HCT116 (cell line): ENCODE results near the gene GSG1L. TPM values are rescaled to one million over a fixed set of nuclear protein-coding genes. Genes with fewer than 3 reads are reported as not detected.
"Not testable (repeated sequence)": the region's sequence is repeated elsewhere in the genome, so short reads cannot be mapped to it uniquely, and the experiment has no call there.

Experiments used
- ATAC-seq: fragments of 200-7000 bp; cut with Tn5 transposase; 2 replicates; pipeline ENCODE4 v1.9.1; 2020; ENCODE audit warnings: mild to moderate bottlenecking, moderate library complexity
- BruUV-seq: library from RNA; stranded (reverse); fragments of 400-500 nt; replicated peaks from 2 replicates; lab custom pipeline; 2021; lab: Mats Ljungman, UMichigan
- CTCF ChIA-PET: fragments of 300-600 bp; sonication (Branson Sonifier 250); formaldehyde crosslinking; loops from one replicate; lab custom pipeline; 2021; ENCODE audit warnings: antibody characterized with exemption; lab: Charles Lee
- POLR2A ChIA-PET: fragments of 300-600, 350-600 bp; sonication (Branson Sonifier 250); formaldehyde crosslinking; loops from one replicate; lab custom pipeline; 2021; ENCODE audit warnings: antibody characterized with exemption; lab: Charles Lee
- RAD21 ChIA-PET, 2 experiments: fragments of 300-600 bp; sonication (Branson Sonifier 250); formaldehyde crosslinking; loops; one replicate each; lab custom pipeline; 2023; ENCODE audit warnings: low total read pairs in 2 of 2; ENCODE audit not compliant: uncharacterized antibody in 2 of 2, unreplicated experiment in 2 of 2, low non-redundant PET in 1 of 2; lab: Charles Lee
- DNase-seq: peaks from one replicate; pipeline ENCODE4 v3.0.0-alpha.2; 2010; ENCODE audit warnings: low read depth, low spot score
- H2AFZ ChIP-seq: fragments of 200-600 bp; shearing (Covaris generic), sonication (generic); 2 replicates; pipeline ENCODE4 v1.6.1; 2017; ENCODE audit warnings: low read depth, mixed run types, mixed read lengths, antibody characterized with exemption, low read length; ENCODE audit not compliant: poor library complexity, severe bottlenecking
- H3K27ac ChIP-seq: 2 replicates; pipeline ENCODE4 v1.5.1; 2012; ENCODE audit warnings: low read depth, low read length
- H3K27me3 ChIP-seq: fragments of 200-600 bp; sonication (generic); 2 replicates; pipeline ENCODE4 v1.6.1; 2016; ENCODE audit warnings: mixed run types, low read length, mixed read lengths; ENCODE audit not compliant: insufficient read depth
- H3K36me3 ChIP-seq, 2 experiments: fragments of 200-500 bp in 1 of 2; fragments of 200-600 bp in 1 of 2; sonication (Bioruptor generic) in 1 of 2; sonication (generic) in 1 of 2; 2 replicates each; pipeline versions ENCODE4 v1.5.1 to v1.6.1; 2014 to 2016; ENCODE audit warnings: low read length in 2 of 2, inconsistent platforms in 1 of 2, mixed read lengths in 1 of 2, mixed run types in 1 of 2; ENCODE audit not compliant: insufficient read depth in 2 of 2, control insufficient read depth in 1 of 2
- H3K4me1 ChIP-seq, 2 experiments: fragments of 200-600 bp in 1 of 2; sonication (generic) in 1 of 2; 2 replicates each; pipeline versions ENCODE4 v1.5.1 to v1.6.1; 2012 to 2017; ENCODE audit warnings: low read length in 2 of 2, inconsistent platforms in 1 of 2, mild to moderate bottlenecking in 1 of 2, mixed read lengths in 1 of 2, mixed run types in 1 of 2, moderate library complexity in 1 of 2; ENCODE audit not compliant: insufficient read depth in 2 of 2, control insufficient read depth in 1 of 2
- H3K4me2 ChIP-seq: fragments of 200-600 bp; sonication (generic); 2 replicates; pipeline ENCODE4 v1.6.1; 2017; ENCODE audit warnings: mixed run types, low read length, mixed read lengths
- H3K4me3 ChIP-seq, 2 experiments: fragments of 200-600 bp in 1 of 2; sonication (generic) in 1 of 2; replicated peaks in 1 of 2; 2 replicates each; pipeline ENCODE4 v1.5.1; 2011 to 2016; ENCODE audit warnings: low read length in 2 of 2, control low read depth in 1 of 2, low read depth in 1 of 2, mild to moderate bottlenecking in 1 of 2, mixed read lengths in 1 of 2, mixed run types in 1 of 2
- H3K79me2 ChIP-seq: fragments of 200-600 bp; sonication (generic); 2 replicates; pipeline ENCODE4 v1.6.1; 2017; ENCODE audit warnings: mild to moderate bottlenecking, mixed run types, low read length, moderate library complexity, mixed read lengths; ENCODE audit not compliant: insufficient read depth
- H3K9ac ChIP-seq: fragments of 200-600 bp; sonication (generic); 2 replicates; pipeline ENCODE4 v1.6.1; 2016; ENCODE audit warnings: low read length, mixed read lengths
- H3K9me2 ChIP-seq: fragments of 200-600 bp; sonication (generic), shearing (Covaris generic); 2 replicates; pipeline ENCODE4 v1.6.1; 2017; ENCODE audit warnings: mixed run types, mild to moderate bottlenecking, moderate library complexity; ENCODE audit not compliant: insufficient read depth
- H3K9me3 ChIP-seq, 2 experiments: fragments of 200-500 bp in 1 of 2; fragments of 200-600 bp in 1 of 2; sonication (Bioruptor generic) in 1 of 2; sonication (generic) in 1 of 2; 2 replicates each; pipeline ENCODE4 v1.6.1; 2014 to 2017; ENCODE audit warnings: low read length in 2 of 2, mixed read lengths in 2 of 2, inconsistent platforms in 1 of 2, low read depth in 1 of 2, mild to moderate bottlenecking in 1 of 2, mixed run types in 1 of 2, moderate library complexity in 1 of 2; ENCODE audit not compliant: control insufficient read depth in 1 of 2, insufficient read depth in 1 of 2
- H4K20me1 ChIP-seq: fragments of 200-600 bp; sonication (generic), shearing (Covaris generic); 2 replicates; pipeline ENCODE4 v1.6.1; 2017; ENCODE audit warnings: mixed run types, mild to moderate bottlenecking, moderate library complexity; ENCODE audit not compliant: insufficient read depth
- ATF3 ChIP-seq: IDR thresholded peaks from 2 replicates; pipeline ENCODE4 v1.6.1; 2012
- CBX3 ChIP-seq: IDR thresholded peaks from 2 replicates; pipeline ENCODE4 v1.6.1; 2012; ENCODE audit warnings: low read depth
- EGR1 ChIP-seq: IDR thresholded peaks from 2 replicates; pipeline ENCODE4 v1.6.1; 2012; ENCODE audit warnings: low read depth
- EZH2 ChIP-seq: fragments of 200-600 bp; sonication (generic); IDR thresholded peaks from 2 replicates; pipeline ENCODE4 v1.6.1; 2017; ENCODE audit warnings: antibody characterized with exemption, mixed run types
- EZH2phosphoT487 ChIP-seq: fragments of 200-600 bp; IDR thresholded peaks from 2 replicates; pipeline ENCODE4 v1.6.1; 2018; ENCODE audit warnings: antibody characterized with exemption, borderline replicate concordance
- JUND ChIP-seq: IDR thresholded peaks from 2 replicates; pipeline ENCODE4 v1.6.1; 2012
- POLR2A ChIP-seq: IDR thresholded peaks from 2 replicates; pipeline ENCODE4 v1.7.0; 2011; ENCODE audit warnings: borderline replicate concordance; ENCODE audit not compliant: insufficient read depth, insufficient read length; ENCODE audit errors: extremely low read depth
- POLR2AphosphoS5 ChIP-seq: IDR thresholded peaks from 2 replicates; pipeline ENCODE4 v1.6.1; 2011; ENCODE audit warnings: mild to moderate bottlenecking, low read depth, low read length, moderate library complexity
- REST ChIP-seq: IDR thresholded peaks from 2 replicates; pipeline ENCODE4 v1.6.1; 2012; ENCODE audit warnings: low read depth
- SP1 ChIP-seq: IDR thresholded peaks from 2 replicates; pipeline ENCODE4 v1.6.1; 2012; ENCODE audit warnings: low read depth
- YY1 ChIP-seq: IDR thresholded peaks from 2 replicates; pipeline ENCODE4 v1.6.1; 2011; ENCODE audit warnings: low read length, low read depth, moderate library complexity, mild to moderate bottlenecking; ENCODE audit not compliant: insufficient replicate concordance; ENCODE audit errors: extremely low read depth
- ZBTB33 ChIP-seq: IDR thresholded peaks from 2 replicates; pipeline ENCODE4 v1.6.1; 2011; ENCODE audit warnings: mild to moderate bottlenecking, low read length, moderate library complexity; ENCODE audit not compliant: insufficient replicate concordance; ENCODE audit errors: extremely low read depth
- ZFX ChIP-seq: fragments of 450-650 bp; IDR thresholded peaks from 2 replicates; pipeline ENCODE4 v1.6.1; 2017
- intact Hi-C: fragments of 100-400 bp; cut with micrococcal nuclease; formaldehyde crosslinking; loops from 2 replicates; pipeline ENCODE4 v1.10.0; 2022
- total RNA-seq: library from RNA; stranded (reverse); gene quantifications from one replicate; pipeline ENCODE4 v1.2.1, GENCODE V29; 2021; ENCODE audit not compliant: unreplicated experiment

The GSG1L gene
- total RNA-seq, 1 experiment from 2014 or later = not detected

DNA sequence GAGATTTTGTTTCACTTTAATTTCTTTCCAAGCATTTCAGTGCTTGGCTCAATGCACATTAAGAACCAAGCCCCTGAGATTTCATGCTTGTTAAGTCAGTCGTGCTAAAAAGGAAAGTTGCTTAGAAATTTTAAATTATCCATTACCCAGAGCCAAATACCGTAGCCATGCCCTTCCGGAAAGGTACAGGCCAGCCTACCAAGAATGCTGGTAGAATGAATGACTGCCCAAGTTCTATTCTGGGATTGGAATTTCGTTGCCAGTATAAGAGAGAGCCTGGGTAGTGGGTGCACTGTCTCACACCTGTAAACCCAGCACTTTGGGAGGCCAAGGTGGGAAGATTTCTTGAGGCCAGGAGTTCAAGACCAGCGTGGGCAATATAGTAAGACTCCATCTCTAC, 319.6 kb downstream of the GSG1L start:
- Histone ChIP-seq H3K36me3 (no peaks in the 10 kb centered on the region), H3K4me3 (no peak overlapping the region), H3K9me3 (no peaks in the 10 kb centered on the region), H3K4me2 (no peak overlapping the region), H3K9ac (no peak overlapping the region), H3K4me1 (peaks cover 6 to 7% of the 10 kb centered on the region in 2 experiments; a peak in 3 of 4 replicates), H3K27me3 (no peaks in the 10 kb centered on the region), H3K27ac (no peak overlapping the region), H4K20me1 (no peaks in the 10 kb centered on the region), H3K9me2 (no peaks in the 10 kb centered on the region), H3K79me2 (no peaks in the 10 kb centered on the region), H2AFZ (no peak overlapping the region)
- POLR2A ChIA-PET = no interaction called here
- no TSS peak for BruUV-seq
- TF ChIP-seq ATF3 (no peak), YY1 (no peak), REST (no peak), JUND (no peak), SP1 (no peak), EZH2phosphoT487 (no peak), POLR2AphosphoS5 (no peak), EZH2 (no peak), POLR2A (no peak), ZFX (no peak), CBX3 (no peak), ZBTB33 (no peak), EGR1 (no peak)
- no peak for ATAC-seq
- RAD21 ChIA-PET = no interaction called here
- no peak for DNase-seq
- CTCF ChIA-PET = interaction anchor here (1.0 kb wide), 1 partner anchor 49 kb away, joined by 3 read pairs; no protein-coding TSS in a partner anchor
- intact Hi-C loops = no loop called here

GRCh38 chr16:27743001-27743400, 320.5 kb downstream of the GSG1L start:
- CTCF ChIA-PET, H3K9ac ChIP-seq, H3K36me3 ChIP-seq, H3K27ac ChIP-seq, H3K4me2 ChIP-seq, H3K9me2 ChIP-seq, H3K9me3 ChIP-seq, BruUV-seq, ATAC-seq, H3K79me2 ChIP-seq, H2AFZ ChIP-seq, RAD21 ChIA-PET, H4K20me1 ChIP-seq, H3K27me3 ChIP-seq, H3K4me1 ChIP-seq, H3K4me3 ChIP-seq, intact Hi-C loops, DNase-seq, POLR2A ChIA-PET: not testable (repeated sequence)
